Lower lobe of right lung (tissue), 2 donors: Measurements from ENCODE around the gene ZSWIM1. TPM values are rescaled to one million over a fixed set of nuclear protein-coding genes. Genes with fewer than 3 reads are reported as not detected.

ENCODE experiments used
- ATAC-seq, 2 donors: fragments of 200-7000 bp; cut with Tn5 transposase; one replicate each; pipeline ENCODE4 v1.9.1; 2020 to 2022; ENCODE audit warnings: mild to moderate bottlenecking in 2 of 2, moderate library complexity in 2 of 2
- DNase-seq: peaks from one replicate; pipeline ENCODE4 v3.0.0-alpha.2; 2020
- H3K27ac ChIP-seq: fragments of 200-600 bp; one replicate; pipeline ENCODE4 v1.8.0; 2022
- H3K27me3 ChIP-seq: fragments of 200-600 bp; one replicate; pipeline ENCODE4 v1.8.0; 2022; ENCODE audit warnings: low read depth
- H3K36me3 ChIP-seq: fragments of 200-600 bp; one replicate; pipeline ENCODE4 v1.8.0; 2022; ENCODE audit warnings: mild to moderate bottlenecking
- H3K4me1 ChIP-seq: fragments of 200-600 bp; one replicate; pipeline ENCODE4 v1.8.0; 2022
- H3K4me3 ChIP-seq: fragments of 200-600 bp; one replicate; pipeline ENCODE4 v1.8.0; 2022; ENCODE audit warnings: mild to moderate bottlenecking
- H3K9me3 ChIP-seq: fragments of 200-600 bp; one replicate; pipeline ENCODE4 v1.8.0; 2022
- CTCF ChIP-seq: fragments of 200-600 bp; IDR thresholded peaks from one replicate; pipeline ENCODE4 v1.8.0; 2022; ENCODE audit warnings: antibody characterized with exemption, mild to moderate bottlenecking
- intact Hi-C: fragments of 100-400 bp; cut with DNase I; formaldehyde crosslinking; loops from one replicate; pipeline ENCODE4 v1.11.0; 2022
- total RNA-seq: library from RNA; stranded (reverse); fragmentation: NEBNext Ultra II Directional; extraction: Animal tissue kit (Norgen Biotek cat#: 25700); gene quantifications from one replicate; pipeline ENCODE4 v1.2.1, GENCODE V29; 2021
- donor health status: DM: no; HTN: yes; CAD: no; lungs with severe emphysema.

The ZSWIM1 gene
- total RNA-seq, 1 donor from 2014 or later, result 9.6 TPM

GRCh38 chr20:45853484-45853883 lies 27.5 kb upstream of the ZSWIM1 start:
- intact Hi-C loops, result no loop called here
- ATAC-seq, result no peak
- Histone ChIP-seq H3K27me3 (no peaks in the 10 kb centered on the region), H3K9me3 (no peaks in the 10 kb centered on the region), H3K36me3 (peaks cover 33% of the 10 kb centered on the region), H3K4me1 (peaks cover 25% of the 10 kb centered on the region), H3K27ac (no peak overlapping the region), H3K4me3 (no peak overlapping the region)
- no peak for DNase-seq
- TF ChIP-seq CTCF, result no peak

- peak within 1 kb of the TSS; percentile 86 for H3K4me3 ChIP-seq
- H3K27me3 ChIP-seq, result no peaks in the 10 kb centered on the region
- H3K9me3 ChIP-seq, result no peaks in the 10 kb centered on the region
- DNase-seq (peak; percentile 92), ATAC-seq (peak; percentile 99)
- intact Hi-C loops, result no loop called here
- H3K27ac ChIP-seq, result peak within 1 kb of the TSS; percentile 85
- H3K4me1 ChIP-seq, result peaks cover 26% of the 10 kb centered on the region
- H3K36me3 ChIP-seq, result peaks cover 16% of the 10 kb centered on the region
- no peak for TF ChIP-seq CTCF
Measured at GRCh38 chr20:45857114-45857881, 23.7 kb upstream of the ZSWIM1 start, which contains the start of the genes ACOT8 and ZSWIM3. Gene ACOT8 (minus strand): TSS chr20:45857392. CDS start chr20:45857315, 77 bp downstream. Gene ZSWIM3 (plus strand): TSS chr20:45857614. CDS start chr20:45857826, 212 bp downstream.

- peak; percentile 27 to 29 for ATAC-seq
- intact Hi-C loops, result no loop called here
Measured at GRCh38 chr20:45857882-45858216, 23.2 kb upstream of the ZSWIM1 start.

GRCh38 chr20:45859916-45860315 lies 21.1 kb upstream of the ZSWIM1 start:
- DNase-seq, result no peak
- no peak for ATAC-seq
- Histone ChIP-seq H3K9me3 (no peaks in the 10 kb centered on the region), H3K27ac (no peak overlapping the region), H3K4me1 (peaks cover 26% of the 10 kb centered on the region), H3K36me3 (peaks cover 1% of the 10 kb centered on the region), H3K27me3 (no peaks in the 10 kb centered on the region), H3K4me3 (no peak overlapping the region)
- TF ChIP-seq CTCF, result no peak
- intact Hi-C loops, result no loop called here

More at GRCh38 chr20:45857882-45858216, 23.2 kb upstream of the ZSWIM1 start:
- peak overlapping the region; percentile 85 for H3K27ac ChIP-seq
- H3K4me3 ChIP-seq, result peak overlapping the region; percentile 86
- H3K36me3 ChIP-seq, result peaks cover 11% of the 10 kb centered on the region
- H3K9me3 ChIP-seq, result no peaks in the 10 kb centered on the region
- no peaks in the 10 kb centered on the region for H3K27me3 ChIP-seq
- DNase-seq, result no peak
- TF ChIP-seq CTCF, result no peak
- peaks cover 26% of the 10 kb centered on the region for H3K4me1 ChIP-seq

- intact Hi-C loops, result no loop called here
- Histone ChIP-seq H3K27me3 (no peaks in the 10 kb centered on the region), H3K27ac (no peak overlapping the region), H3K4me3 (no peak overlapping the region), H3K4me1 (peaks cover 18% of the 10 kb centered on the region), H3K9me3 (no peaks in the 10 kb centered on the region), H3K36me3 (no peaks in the 10 kb centered on the region)
- no peak for TF ChIP-seq CTCF
- DNase-seq (no peak), ATAC-seq (no peak)
Measured at GRCh38 chr20:45860560-45861220, 20.3 kb upstream of the ZSWIM1 start.
